ENCODE results near the gene EIF4G3.
"Not testable (repeated sequence)": the region's sequence is repeated elsewhere in the genome, so short reads cannot be mapped to it uniquely, and the experiment has no call there.

Gene EIF4G3

DNA sequence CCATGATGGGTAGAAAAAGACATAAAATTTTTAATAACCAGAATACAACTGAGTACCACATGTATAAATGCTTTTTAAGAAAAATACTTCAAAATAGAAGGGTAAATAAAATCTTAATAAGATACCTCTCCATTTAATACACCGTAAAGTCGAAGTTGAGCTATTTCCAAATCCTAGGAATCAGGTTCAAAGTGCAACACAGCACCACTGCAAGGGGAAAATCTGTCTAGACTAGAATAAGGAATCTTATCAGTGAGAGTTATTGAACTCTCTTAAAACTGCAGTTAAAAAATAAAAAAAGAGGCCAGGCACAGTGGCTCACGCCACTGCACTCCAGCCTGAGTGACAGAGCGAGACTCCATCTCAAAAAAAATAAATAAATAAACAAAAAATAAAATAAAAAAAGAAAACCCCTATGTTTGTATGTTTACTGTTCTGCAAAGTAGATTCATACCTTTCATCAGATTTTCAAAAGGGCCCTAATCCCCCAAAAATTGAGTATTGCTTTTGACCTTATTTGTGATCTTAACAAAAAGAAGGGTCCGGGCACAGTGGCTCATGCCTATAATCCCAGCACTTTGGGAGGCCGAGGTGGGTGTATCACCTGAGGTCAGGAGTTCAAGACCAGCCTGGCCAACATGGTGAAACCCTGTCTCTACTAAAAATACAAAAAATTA lies 109.0 kb downstream of the EIF4G3 start:
- no peak for DNase-seq (ENCODE audit: low spot score)

DNA sequence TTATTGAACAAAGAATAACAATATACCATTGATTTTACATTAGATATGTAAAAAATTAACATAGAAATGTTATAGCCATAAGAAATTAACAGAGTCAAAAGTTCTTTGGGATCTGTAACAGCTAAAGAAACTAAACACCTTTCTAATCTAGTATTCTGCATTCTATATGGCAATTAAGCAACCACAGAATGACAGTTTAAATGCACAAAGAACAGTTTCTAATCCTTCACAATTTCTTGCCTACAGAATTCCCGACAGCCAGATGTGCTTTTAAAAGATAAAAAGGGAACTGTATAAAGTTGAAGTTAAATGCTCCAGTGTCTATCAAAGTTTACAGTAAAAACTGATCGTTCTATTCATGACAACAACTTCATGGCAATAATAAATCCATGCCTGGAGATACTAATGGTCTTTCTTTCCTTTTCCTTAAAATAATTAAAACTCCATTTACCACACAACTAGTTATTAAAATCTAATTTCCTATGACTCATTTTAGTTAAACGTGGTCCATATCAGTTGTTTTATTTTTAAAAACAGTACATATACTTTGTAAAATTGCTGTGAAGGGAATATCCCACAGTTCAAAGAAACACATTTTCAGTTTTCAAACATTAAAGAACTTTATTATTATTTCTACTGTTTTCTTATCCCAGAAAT lies 110.2 kb downstream of the EIF4G3 start:
- DNase-seq (ENCODE audit: low spot score) = no peak

DNA sequence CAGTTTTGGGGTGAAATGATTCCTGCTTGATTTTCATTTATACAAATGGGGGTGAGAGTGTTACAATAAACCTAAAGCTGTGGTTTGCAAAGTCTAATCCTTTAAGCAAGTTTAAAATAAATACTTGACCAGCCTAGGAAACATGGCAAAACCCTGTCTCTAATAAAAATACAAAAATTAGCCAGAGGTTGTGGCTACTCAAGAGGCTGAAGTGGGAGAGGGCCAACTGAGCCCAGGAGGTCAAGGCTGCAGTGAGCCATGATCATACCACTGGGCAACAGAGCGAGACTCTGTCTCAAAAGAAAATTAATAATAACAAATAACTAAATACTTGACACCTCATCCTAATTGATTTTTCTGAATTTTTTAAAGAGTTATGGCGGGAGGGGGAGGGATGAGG lies 110.8 kb downstream of the EIF4G3 start:
- no peak for DNase-seq (ENCODE audit: low spot score)

DNA sequence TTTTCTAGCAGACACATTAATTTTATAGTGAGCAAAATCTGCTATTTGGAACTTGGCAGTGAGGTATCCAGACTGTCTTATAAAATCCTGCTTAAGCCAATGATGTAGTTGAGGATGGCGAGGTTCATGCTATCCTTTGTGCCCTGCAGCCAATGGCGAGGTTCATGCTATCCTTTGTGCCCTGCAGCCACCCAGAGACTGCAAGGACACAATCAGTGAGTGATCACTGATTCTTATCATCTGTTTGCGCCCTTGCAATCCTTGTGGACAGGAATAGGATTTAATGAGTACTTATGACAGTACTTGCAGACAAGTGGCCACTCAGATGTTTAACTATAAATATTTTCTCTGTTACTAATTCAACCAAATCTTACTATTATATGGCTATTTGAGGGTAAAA lies 112.6 kb downstream of the EIF4G3 start:
- DNase-seq (ENCODE audit: low spot score) = no peak

DNA sequence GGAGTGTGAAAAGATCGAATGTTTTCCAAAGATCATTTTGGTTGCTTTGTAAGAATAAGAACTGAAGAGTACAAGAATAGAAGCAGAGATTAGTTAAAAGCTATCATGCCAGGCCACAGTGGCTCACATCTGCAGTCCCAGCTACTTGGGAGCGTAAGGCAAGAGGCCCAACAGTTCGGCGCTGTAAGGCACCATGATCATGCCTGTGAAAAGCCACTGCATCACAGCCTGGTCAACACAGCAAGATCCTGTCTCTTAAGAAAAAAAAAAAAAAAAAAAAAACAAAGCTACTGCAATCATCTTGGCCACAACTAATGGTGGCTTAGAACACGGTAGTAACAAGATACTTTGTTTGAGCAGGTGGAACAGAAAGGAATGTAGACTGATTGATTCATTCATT lies 116.2 kb downstream of the EIF4G3 start:
- no peak for DNase-seq (ENCODE audit: low spot score)

DNA sequence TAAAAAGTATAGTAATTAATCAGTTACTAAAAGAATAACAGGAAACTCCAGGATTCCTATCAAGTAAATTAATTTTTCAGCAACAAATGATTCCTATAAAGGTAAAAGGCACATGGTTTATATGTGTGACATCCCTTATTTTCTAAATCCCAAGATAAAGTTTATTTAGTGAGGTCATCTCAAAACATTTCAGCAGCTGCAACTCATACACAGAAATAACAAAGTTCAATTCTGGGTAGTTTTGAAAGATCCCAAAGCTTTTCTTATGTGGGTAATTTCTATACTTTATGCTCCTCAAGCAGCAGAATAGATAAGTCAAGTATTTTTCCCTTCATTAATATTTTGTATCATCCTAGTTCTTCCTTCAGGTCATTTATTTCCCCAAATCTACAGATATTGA lies 117.7 kb downstream of the EIF4G3 start:
- DNase-seq (ENCODE audit: low spot score) = no peak

DNA sequence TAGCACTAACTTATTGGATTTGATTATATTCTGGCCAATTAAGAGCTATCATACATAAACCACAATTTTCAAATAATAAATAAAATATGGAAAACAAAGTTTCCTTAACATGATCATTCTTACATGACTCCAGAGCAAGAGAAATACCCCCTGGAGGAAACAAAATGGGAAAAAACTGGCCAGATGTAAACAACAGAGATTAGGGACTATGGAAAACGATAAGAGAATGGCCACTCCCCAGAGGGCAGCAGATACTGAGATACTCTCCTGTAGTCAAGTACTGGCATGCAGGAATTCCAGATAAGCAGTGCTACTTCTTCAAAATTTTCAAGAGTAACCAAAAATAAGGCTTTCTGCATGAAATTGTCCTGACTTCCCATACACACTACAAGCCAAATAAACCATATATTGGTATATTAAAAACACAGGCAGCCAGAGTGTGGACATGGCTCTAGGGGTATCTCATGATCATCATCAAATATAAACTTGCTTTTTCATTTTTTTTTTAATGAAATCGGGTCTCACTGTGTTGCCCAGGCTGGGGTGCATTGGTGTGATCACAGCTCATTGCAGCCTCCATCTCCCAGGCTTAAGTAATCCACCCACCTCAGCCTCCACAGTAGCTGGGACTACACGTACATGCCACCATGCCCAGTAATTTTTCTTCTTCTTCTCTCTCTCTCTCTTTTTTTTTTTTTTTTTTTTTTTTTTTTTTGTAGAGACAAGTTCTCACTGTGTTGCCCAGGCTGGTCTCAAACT lies 118.5 kb downstream of the EIF4G3 start:
- DNase-seq (ENCODE audit: low spot score) = no peak

DNA sequence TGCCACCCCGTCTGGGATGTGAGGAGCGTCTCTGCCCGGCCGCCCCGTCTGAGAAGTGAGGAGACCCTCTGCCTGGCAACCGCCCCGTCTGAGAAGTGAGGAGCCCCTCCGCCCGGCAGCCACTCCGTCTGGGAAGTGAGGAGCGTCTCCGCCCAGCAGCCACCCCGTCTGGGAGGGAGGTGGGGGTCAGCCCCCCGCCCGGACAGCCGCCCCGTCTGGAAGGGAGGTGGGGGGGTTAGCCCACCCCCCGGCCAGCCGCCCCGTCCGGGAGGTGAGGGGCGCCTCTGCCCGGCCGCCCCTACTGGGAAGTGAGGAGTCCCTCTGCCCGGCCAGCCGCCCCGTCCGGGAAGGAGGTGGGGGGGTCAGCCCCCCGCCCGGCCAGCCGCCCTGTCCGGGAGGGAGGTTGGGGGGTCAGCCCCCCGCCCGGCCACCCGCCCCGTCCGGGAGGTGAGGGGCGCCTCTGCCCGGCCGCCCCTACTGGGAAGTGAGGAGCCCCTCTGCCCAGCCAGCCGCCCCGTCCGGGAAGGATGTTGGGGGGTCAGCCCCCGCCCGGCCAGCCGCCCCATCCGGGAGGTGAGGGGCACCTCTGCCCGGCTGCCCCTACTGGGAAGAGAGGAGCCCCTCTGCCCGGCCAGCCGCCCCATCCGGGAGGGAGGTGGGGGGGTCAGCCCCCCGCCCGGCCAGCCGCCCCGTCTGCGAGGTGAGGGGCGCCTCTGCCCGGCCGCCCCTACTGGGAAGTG lies 123.3 kb downstream of the EIF4G3 start:
- not testable (repeated sequence) for DNase-seq (ENCODE audit: low spot score)

DNA sequence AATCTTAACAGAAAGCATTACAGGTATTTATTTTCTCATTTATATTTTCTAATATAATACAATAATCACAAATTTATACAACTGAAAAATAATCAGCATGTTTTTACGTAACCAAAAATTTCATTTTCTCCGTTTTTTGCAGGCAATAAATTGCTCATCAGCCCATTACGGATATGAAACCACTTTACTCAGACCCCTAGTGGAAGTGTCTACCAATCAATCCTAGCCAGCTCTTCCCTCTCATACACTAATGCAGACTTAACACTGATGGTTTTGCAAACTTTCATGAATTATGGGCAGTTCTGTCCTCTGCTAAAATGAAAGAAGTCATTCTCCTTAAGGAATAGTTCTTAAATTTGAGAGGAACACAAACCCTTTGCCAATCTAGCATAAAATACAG lies 124.7 kb downstream of the EIF4G3 start:
- DNase-seq (ENCODE audit: low spot score) = no peak

DNA sequence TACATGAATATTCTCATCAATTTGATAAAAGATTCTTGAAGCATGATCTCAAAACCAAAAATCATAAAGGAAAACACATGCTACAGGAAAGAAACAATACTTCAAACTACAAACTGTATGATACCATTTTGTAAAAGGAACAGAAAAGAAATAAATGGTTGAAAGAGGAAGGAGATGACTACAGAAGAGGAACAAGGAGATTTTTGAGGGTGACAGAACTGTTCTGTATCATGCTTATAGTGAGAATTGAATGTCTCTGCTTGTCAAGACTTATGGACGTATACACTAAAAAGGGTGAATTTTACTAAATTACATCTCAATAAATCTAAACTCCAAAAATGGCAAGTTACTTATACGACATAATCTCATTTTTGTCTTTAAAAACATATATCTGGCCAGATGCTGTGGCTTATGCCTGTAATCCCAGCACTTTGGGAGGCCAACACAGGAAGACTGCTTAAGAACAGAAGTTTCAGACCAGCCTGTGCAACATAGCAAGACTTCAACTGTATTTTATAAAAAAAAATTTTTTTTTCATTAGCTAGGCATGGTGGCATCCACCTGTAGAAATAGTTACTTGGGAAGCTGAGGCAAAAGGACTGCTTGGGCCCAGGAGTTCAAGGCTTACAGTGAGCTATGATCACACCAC lies 125.4 kb downstream of the EIF4G3 start:
- no peak for DNase-seq (ENCODE audit: low spot score)

DNA sequence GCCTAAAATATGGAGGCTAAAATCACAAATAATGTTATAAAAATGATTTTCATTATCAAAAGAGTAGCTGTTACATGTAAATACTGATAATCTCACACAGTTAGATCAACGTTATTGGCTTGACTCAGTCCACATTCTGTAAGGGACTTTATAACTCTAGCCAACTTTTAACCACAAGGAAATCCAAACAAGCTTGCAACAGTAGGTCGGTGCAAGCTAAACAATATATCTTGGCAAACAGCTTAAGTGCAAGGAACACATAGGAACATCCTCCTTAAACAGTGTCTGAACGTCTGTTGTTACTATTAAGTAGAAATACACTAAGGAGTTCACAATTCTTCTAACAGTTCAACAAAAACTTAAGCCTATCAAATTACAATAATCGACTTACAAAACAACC lies 126.7 kb downstream of the EIF4G3 start:
- DNase-seq (ENCODE audit: low spot score) = no peak

DNA sequence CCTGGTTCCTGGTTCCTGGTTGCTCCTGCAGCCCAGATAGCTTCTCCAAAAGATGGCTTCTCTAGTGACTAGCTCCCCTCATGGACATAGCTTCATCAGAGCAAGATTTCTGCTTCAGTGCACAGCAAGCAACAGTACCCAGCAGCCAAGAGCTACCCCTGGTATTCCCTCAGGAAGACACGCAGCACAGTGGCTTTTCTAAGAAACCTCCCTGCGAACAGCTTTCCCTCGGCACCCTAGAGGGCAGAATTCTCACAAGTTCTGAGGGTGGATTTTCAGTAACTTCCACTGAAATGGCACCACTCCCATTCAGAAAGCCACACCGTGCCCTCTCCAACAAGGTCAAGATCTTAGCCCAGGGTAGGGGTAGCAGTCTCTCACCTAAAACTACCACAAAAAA lies 128.2 kb downstream of the EIF4G3 start:
- DNase-seq (ENCODE audit: low spot score) = no peak

DNA sequence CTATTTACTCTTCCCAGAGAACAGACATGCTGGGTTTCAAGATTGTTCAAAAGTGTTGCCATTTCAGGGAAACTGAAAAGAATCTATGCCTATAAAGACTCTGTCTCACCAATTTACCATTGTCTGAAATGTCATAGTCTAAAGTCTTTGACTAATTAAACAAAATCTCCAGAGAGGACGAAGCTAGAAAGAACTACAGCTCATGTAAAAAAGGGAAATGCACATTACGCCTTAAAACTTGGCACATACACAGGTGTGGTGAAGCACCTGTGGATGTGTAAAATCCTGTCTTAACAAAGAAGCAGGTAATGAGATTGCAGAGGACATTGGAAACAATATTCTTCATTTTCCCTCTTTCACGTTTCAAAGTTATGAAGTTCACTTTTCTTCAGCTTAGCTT lies 130.6 kb downstream of the EIF4G3 start:
- no peak for DNase-seq (ENCODE audit: low spot score)

DNA sequence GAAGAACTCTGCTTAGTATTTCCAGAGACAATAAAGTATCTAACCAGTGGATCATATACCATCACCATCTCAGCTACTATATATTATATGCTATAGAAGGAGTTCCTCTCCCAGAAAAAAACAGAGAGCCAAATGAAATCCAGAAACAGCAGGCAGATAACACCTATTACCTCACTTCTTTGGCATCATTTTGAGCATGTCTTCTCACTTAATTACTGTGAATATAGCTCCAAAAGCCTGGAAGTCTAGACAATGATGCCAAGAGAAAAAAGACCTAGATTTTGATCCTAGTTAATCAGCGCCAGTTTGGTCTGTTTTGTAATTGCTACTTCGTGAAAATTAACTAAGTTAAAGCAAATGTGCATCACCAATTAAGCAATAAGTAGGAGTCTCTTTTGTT lies 131.3 kb downstream of the EIF4G3 start:
- DNase-seq (ENCODE audit: low spot score) = no peak

DNA sequence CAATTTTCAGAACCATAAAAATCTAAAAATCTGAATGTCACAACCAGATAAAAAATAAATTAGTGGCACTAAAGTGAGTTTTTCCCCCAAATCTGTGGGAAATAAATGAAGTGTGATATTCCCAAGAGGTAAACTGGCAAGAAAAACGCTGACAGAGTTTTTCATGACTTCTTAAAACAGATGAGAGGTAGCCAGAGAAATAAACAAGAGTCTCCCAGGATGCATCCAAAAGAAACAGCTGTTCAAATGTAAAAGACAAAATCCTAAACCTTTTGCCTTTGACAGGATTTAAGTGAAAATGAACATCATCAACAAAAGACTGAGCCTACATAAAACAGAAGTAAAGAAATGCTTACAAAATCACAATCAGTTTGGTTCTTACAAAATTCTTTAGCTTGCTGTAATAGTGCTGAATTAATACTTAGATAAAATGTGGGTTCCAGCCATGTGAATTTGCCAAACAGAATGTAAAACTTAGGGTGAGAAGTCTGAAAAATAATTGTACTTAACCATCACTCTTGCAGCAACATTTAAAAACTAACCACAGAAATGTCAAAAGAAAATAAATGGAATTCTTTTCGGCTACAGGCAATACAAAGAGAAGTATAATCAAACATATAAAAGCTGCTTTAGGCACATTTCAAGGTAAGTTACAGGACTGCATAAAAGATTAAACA lies 133.6 kb downstream of the EIF4G3 start:
- DNase-seq (ENCODE audit: low spot score) = no peak

DNA sequence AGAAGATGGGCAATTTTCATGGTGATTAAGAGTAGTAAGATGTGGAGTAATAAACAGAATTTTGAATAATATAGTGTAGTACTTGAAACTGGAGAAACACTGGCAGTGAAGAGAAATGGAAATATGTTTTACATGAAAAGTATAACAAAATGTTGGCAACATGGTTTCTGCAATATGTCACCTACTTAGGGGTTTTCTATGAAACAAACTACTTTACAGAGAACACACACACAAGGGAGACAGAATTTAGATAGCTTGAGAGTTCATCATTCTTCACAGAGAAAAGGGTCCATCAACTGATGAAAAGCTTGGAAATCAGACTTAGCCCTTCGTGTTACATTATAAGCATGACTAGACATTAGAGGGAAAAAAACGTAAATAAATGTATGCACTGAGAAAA lies 135.2 kb downstream of the EIF4G3 start:
- no peak for DNase-seq (ENCODE audit: low spot score)

DNA sequence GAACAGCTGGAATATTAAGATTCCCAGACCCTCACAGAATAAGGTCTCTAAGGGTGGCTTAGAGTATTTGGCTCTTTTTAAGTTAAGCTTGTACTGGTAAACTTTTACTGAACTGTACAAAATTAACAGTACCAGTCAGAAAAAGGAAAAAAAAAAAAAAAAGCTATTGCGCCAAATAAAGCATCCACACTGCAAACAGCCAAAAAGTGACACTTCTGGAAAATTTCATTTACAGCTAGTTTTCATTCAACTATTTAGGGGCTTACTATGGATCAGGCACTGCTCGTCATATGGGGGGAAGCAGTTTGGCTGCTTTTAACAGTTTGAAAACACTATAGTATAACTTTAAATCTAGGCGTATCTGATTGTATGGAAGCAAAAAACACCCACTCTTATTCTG lies 139.6 kb downstream of the EIF4G3 start:
- DNase-seq (ENCODE audit: low spot score) = no peak

DNA sequence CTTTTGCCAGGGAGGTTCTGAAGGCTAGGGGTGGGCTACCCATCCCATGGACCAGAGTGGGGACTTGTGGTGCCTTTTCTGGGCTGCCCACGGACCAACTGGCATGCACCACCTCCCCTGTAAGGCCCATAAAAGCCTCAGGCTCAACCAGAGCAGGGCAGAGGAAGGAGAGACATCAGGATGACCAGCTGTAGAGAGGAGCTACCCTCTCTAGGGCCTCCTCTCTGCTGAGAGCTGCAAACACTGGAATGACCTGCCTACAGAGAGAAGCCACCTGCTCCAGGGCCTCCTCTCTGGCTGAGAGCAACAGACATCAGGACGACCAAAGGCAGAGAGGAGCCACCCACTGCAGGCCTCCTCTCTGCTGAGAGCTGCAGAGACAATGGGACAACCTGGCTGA lies 140.9 kb downstream of the EIF4G3 start:
- no peak for DNase-seq (ENCODE audit: low spot score)

DNA sequence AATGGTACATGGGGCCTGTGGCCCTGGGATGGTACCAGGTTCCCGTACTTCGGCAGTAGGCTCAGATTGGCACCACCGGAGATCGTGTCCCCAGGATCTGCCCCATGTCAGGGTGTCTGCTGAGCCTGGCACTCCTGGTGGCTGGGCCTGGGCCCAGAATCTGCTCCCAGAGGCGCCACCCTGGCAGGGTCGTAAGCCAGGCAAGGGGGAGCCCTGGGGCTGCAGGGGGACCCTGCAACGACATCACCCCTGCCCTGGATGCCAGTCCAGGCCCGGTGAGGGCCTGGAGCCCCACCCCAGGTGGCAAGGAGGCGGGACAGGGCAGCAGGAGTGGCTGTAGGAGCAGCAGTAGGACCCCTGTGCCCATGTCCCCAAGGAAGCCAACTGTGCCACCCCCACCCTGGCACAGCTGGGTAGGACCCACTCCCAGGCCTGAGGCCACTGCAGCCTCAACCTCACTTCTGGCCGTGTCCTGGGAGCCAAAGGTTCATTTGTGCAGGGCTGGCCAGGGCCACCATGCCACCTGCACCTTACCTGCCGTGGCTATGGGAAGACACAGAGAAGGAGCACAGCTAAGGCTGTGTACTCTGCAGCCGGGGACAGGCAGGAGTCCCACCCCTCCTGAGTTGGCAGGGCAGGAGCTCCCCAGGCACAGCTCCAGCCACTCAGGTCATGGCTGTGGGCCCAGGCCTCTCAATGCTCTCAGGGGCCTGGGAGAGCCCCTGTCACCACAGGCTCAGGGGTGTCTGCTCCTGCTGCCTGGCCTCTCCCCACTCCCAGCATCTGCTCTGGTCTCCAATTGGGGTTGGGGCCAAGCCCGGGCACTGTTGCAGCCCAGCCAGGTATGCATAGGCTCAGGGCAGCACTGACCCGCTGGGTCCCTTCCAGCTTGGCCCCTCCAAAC lies 141.7 kb downstream of the EIF4G3 start:
- no peak for DNase-seq (ENCODE audit: low spot score)

DNA sequence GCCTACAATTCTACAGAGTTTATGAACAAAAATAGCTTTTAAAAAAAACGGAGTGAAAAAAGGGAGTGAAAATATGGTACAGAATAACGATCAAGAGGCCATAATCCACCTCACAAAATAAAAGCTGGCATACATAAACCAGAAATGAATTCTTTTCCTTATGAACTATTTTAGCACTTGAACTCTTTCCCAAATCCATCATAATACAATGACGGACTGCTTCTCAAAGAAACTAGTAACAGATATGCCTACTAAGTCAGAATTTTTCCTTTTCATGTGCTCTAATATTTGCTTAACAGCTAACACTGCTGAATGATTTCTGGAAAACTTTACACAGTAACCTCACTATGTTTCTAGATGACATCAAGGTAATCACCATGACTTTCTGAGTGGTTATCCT lies 144.0 kb downstream of the EIF4G3 start:
- no peak for DNase-seq (ENCODE audit: low spot score)

DNA sequence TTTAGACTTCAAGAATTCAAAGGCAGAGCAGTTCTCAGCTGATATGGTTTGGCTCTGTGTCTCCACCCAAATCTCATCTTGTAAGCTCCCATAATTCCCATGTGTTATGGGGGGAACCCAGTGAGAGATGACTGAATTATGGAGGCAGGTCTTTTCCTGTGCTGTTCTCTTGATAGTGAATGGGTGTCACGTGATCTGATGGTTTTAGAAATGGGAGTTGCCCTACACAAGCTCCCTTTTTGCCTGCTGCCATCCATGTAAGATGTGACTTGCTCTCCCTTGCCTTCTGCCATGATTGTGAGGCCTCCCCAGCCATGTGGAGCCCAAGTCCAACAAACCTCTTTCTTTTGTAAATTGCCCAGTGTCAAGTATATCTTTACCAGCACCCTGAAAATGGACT lies 146.5 kb downstream of the EIF4G3 start:
- DNase-seq (ENCODE audit: low spot score) = no peak

Measured in left forelimb (tissue), 1 donor.